ENCODE measurements around the gene SNX25.

DNA sequence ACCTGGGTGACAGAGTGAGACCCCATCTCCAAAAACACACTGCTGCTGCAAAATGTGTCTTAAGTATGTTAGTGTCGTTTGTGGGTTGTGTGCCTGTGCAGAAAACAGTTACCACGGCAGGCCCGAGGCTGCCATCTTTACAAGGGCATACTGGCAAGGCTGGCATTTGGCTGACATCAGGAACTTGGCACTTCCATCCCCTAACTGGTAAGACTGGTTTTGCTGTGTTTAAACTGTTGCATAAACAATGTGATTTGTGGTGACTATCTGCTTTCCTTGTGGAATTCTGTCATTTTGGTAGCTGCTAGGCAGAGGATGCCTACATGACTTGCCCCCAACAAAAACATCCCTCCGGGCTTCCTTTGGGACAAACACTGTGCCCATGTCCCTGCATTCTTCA is 174.1 kb downstream of the SNX25 start:
- TF ChIP-seq, protein P1, sequence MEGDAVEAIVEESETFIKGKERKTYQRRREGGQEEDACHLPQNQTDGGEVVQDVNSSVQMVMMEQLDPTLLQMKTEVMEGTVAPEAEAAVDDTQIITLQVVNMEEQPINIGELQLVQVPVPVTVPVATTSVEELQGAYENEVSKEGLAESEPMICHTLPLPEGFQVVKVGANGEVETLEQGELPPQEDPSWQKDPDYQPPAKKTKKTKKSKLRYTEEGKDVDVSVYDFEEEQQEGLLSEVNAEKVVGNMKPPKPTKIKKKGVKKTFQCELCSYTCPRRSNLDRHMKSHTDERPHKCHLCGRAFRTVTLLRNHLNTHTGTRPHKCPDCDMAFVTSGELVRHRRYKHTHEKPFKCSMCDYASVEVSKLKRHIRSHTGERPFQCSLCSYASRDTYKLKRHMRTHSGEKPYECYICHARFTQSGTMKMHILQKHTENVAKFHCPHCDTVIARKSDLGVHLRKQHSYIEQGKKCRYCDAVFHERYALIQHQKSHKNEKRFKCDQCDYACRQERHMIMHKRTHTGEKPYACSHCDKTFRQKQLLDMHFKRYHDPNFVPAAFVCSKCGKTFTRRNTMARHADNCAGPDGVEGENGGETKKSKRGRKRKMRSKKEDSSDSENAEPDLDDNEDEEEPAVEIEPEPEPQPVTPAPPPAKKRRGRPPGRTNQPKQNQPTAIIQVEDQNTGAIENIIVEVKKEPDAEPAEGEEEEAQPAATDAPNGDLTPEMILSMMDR (optimal IDR thresholded peaks at IDR 0.05 in 1 of 3, IDR thresholded peaks at IDR 0.05 in 1 of 3, conservative IDR thresholded peaks at IDR 0.05 in 1 of 3; ENCODE audit: extremely low read depth in 1 of 3, insufficient read depth in 2 of 3, low read length in 3 of 3), result no peak
- TF ChIP-seq EZH2 (IDR thresholded peaks at IDR 0.05; ENCODE audit: low read length), result no peak
